Upper lobe of left lung (tissue), 6 donors: ENCODE measurements around the gene RTL3. TPM values are rescaled to one million over a fixed set of nuclear protein-coding genes. Genes with fewer than 3 reads are reported as not detected.

ENCODE experiments used
- total RNA-seq, 6 donors: library from RNA; depleted of rRNA in 4 of 6; stranded (reverse); fragments of >200 nt in 4 of 6; gene quantifications; one replicate each; pipeline versions ENCODE4 v1.1.0 to v1.2.1, GENCODE V29; 2016 to 2021
- donor health status: DM: no; HTN: no; CAD: no; lungs with moderate emphysema.
- donor health status: DM: no; HTN: yes; CAD: no; lungs with severe emphysema.

The RTL3 gene
- total RNA-seq, 6 donors from 2014 or later, result 0.10 to 0.31 TPM; not detected in 4

Other genes starting within 250 kb of the RTL3 start
- gene LPAR4, start 88.4 kb upstream of the RTL3 start, total RNA-seq, result under 1 TPM in 2 of 6 donors, not detected in 4; 0.10 to 0.14 TPM